Spleen (tissue), 11 donors: ENCODE data around the gene BCL2. TPM values are rescaled to one million over a fixed set of nuclear protein-coding genes. Genes with fewer than 3 reads are reported as not detected.

ENCODE experiments used
- DNase-seq: peaks from one replicate; pipeline ENCODE4 v3.0.0-alpha.2; 2020
- H3K27ac ChIP-seq, 8 donors: fragments of 200-600 bp; sonication (generic) in 7 of 8; 1 replicate in 4 of 8; 2 replicates in 4 of 8; pipeline versions ENCODE4 v1.5.0 to v1.8.0; 2016 to 2021; ENCODE audit warnings: inconsistent platforms in 4 of 8, mild to moderate bottlenecking in 4 of 8, moderate library complexity in 1 of 8
- H3K27me3 ChIP-seq, 7 donors: fragments of 200-600 bp; sonication (generic) in 6 of 7; replicated peaks in 1 of 7; 1 replicate in 4 of 7; 2 replicates in 3 of 7; pipeline versions ENCODE4 v1.5.0 to v1.8.0; 2016 to 2021; ENCODE audit warnings: inconsistent platforms in 3 of 7, mild to moderate bottlenecking in 1 of 7
- H3K36me3 ChIP-seq, 6 donors: fragments of 200-600 bp; sonication (generic) in 5 of 6; 1 replicate in 4 of 6; 2 replicates in 2 of 6; pipeline versions ENCODE4 v1.5.0 to v1.8.0; 2016 to 2021; ENCODE audit warnings: inconsistent platforms in 2 of 6
- H3K4me1 ChIP-seq, 6 donors: fragments of 200-600 bp; sonication (generic) in 5 of 6; 1 replicate in 3 of 6; 2 replicates in 3 of 6; pipeline versions ENCODE4 v1.5.0 to v1.8.0; 2016 to 2021; ENCODE audit warnings: inconsistent platforms in 3 of 6
- H3K4me3 ChIP-seq, 8 donors: fragments of 200-600 bp; sonication (generic) in 7 of 8; 1 replicate in 4 of 8; 2 replicates in 4 of 8; pipeline versions ENCODE4 v1.5.0 to v1.8.0; 2016 to 2021; ENCODE audit warnings: inconsistent platforms in 4 of 8, mild to moderate bottlenecking in 4 of 8, moderate library complexity in 2 of 8
- H3K9me3 ChIP-seq, 8 donors: fragments of 200-600 bp; sonication (generic) in 7 of 8; 1 replicate in 4 of 8; 2 replicates in 4 of 8; pipeline versions ENCODE4 v1.5.0 to v1.8.0; 2016 to 2021; ENCODE audit warnings: inconsistent platforms in 4 of 8
- POLR2A ChIP-seq, 3 donors: fragments of 450-650 bp; IDR thresholded peaks; one replicate each; pipeline ENCODE4 v1.5.1; 2017; ENCODE audit warnings: antibody characterized with exemption in 3 of 3, mild to moderate bottlenecking in 1 of 3
- POLR2AphosphoS5 ChIP-seq, 3 donors: sonication (generic); formaldehyde crosslinking; IDR thresholded peaks; one replicate each; pipeline ENCODE4 v1.5.1; 2017; ENCODE audit warnings: antibody characterized with exemption in 3 of 3
- WGBS, 5 donors: extraction: QIAGEN DNeasy Blood & Tissue Kit in 3 of 5; methylation state at CpG; one replicate each; pipeline versions ENCODE4 v1.1.5 to v1.1.7; 2013 to 2018; 5-methylcytosine and 5-hydroxymethylcytosine counted together
- intact Hi-C: fragments of 100-400 bp; cut with DNase I; formaldehyde crosslinking; loops from one replicate; pipeline ENCODE4 v1.15.0; 2023; ENCODE audit warnings: low total_unique reads
- polyA plus RNA-seq, 3 donors: library from polyadenylated mRNA; stranded (reverse); fragments of 200-250 nt; gene quantifications; one replicate each; pipeline ENCODE4 v1.2.1, GENCODE V29; 2013
- total RNA-seq, 7 donors: library from RNA; depleted of rRNA in 3 of 7; stranded (reverse); fragments of >200 nt in 3 of 7; fragmentation: NEBNext Ultra II Directional in 4 of 7; extraction: Animal tissue kit (Norgen Biotek cat#: 25700) in 4 of 7; gene quantifications; one replicate each; pipeline versions ENCODE4 v1.1.0 to v1.2.1, GENCODE V29; 2016 to 2021
- TF ChIP-seq, protein P1 (sequence below), 11 experiments: fragments of 200-600 bp in 7 of 11; fragments of 450-650 bp in 4 of 11; sonication (generic) in 4 of 11; IDR thresholded peaks in 8 of 11; conservative IDR thresholded peaks in 3 of 11; 1 replicate in 7 of 11; 2 replicates in 4 of 11; pipeline versions ENCODE4 v1.4.0 to v1.8.0; 2016 to 2021; ENCODE audit warnings: antibody characterized with exemption in 11 of 11, inconsistent platforms in 4 of 11, mild to moderate bottlenecking in 1 of 11
- donor health status: healthy with polysubstance abuse.
- donor health status: DM: no; HTN: no; CAD: no; lungs with moderate emphysema.
- donor health status: DM: no; HTN: no; CAD: no.
- donor health status: Bipolar disorder and iron deficiency.
- donor health status: healthy.
- donor health status: DM: no; HTN: no; CAD: no.
- donor health status: DM: yes; HTN: yes; CAD: no.

BCL2 gene
- total and polyA plus RNA-seq, 10 donors, result 9.6 to 112 (median 69.1) TPM

DNA sequence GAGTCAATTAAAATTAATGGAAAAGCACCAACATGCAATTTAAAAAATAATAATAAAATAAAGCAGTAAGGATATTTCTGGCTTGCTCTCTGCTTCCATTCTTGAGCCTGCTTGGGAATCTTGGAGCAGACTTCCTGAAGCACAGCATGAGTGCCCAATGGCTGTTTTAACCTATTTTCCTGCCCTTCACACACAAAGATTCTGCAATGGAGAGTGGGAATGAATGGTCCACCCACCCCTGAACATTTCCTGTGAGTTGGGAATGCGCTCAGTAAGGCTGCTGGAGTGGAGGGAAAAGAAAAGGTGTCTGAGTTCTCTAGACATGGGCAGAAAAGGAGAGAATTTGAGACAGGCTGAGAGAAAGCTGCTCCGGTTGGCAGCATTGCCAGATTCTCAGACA is 140.6 kb downstream of the BCL2 start:
- intact Hi-C loops, result no loop called here
- 83 to 92% (median 88%) methylated on average over 2 of the region's 2 CpGs for WGBS, 5 donors
- DNase-seq, result no peak
- H3K4me3 ChIP-seq, result no peak overlapping the region
- H3K27me3 ChIP-seq, result no peaks in the 10 kb centered on the region
- peaks cover 11 to 77% (median 57%) of the 10 kb centered on the region in 6 donors for H3K4me1 ChIP-seq
- peak overlapping the region in 1 of 8 donors; percentile 33 for H3K27ac ChIP-seq
- no peaks in the 10 kb centered on the region for H3K36me3 ChIP-seq
- H3K9me3 ChIP-seq, result no peaks in the 10 kb centered on the region
- TF ChIP-seq POLR2AphosphoS5 (IDR thresholded peaks at IDR 0.05) (no peak), POLR2A (IDR thresholded peaks at IDR 0.05) (no peak)
- TF ChIP-seq, protein P1, sequence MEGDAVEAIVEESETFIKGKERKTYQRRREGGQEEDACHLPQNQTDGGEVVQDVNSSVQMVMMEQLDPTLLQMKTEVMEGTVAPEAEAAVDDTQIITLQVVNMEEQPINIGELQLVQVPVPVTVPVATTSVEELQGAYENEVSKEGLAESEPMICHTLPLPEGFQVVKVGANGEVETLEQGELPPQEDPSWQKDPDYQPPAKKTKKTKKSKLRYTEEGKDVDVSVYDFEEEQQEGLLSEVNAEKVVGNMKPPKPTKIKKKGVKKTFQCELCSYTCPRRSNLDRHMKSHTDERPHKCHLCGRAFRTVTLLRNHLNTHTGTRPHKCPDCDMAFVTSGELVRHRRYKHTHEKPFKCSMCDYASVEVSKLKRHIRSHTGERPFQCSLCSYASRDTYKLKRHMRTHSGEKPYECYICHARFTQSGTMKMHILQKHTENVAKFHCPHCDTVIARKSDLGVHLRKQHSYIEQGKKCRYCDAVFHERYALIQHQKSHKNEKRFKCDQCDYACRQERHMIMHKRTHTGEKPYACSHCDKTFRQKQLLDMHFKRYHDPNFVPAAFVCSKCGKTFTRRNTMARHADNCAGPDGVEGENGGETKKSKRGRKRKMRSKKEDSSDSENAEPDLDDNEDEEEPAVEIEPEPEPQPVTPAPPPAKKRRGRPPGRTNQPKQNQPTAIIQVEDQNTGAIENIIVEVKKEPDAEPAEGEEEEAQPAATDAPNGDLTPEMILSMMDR (IDR thresholded peaks at IDR 0.05 in 8 of 11, conservative IDR thresholded peaks at IDR 0.05 in 3 of 11), result no peak

DNA sequence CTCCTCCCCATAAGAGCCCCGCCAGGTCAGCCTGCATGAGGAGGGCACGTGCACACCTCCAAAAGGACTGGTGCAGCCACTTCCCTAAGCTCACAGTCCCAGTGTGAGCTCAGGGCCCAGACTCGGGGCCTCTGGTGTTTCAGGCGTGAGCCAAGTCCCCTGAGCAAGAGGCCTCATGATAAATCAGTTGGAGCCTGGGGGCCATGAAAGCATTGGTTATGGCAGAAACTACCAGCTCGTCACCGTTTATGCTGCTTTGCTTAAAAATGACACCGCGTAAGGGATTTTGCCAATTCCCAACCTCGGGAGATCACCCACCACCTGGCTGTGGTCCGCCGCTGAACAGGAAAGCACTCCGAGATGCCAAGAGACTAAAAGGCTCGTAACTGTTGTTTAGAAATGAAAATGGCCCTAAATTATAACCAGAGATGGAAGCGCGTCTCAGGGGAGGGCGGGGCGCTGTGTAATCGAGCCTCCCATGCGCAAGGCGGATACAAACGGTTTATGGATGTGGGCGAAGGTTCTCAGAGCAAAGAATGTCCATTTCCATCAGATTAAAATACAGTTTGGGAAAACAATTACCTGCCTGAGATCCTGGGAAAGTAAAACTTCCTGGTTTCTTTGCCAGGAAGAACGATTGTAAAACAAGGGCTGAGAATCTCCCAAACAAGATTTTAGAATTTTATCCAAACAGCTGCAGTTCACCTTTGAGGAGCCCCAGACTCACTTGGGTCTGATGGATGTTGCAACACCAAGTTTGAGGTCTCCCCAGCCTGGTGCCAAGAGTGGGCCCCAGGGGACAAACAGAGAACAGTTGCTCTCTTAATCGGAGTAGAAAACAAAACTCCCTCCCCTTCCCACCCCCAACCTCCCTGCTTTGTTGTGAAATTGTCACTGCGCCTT is 141.4 kb downstream of the BCL2 start:
- Histone ChIP-seq H3K4me1 (peaks cover 9 to 77% (median 56%) of the 10 kb centered on the region in 6 donors), H3K4me3 (no peak overlapping the region), H3K27ac (peak overlapping the region in 1 of 8 donors; percentile 25), H3K27me3 (no peaks in the 10 kb centered on the region), H3K36me3 (no peaks in the 10 kb centered on the region), H3K9me3 (no peaks in the 10 kb centered on the region)
- WGBS, 5 donors, result 84 to 89% (median 87%) methylated on average over 23 to 25 of the region's 25 CpGs
- intact Hi-C loops, result no loop called here
- TF ChIP-seq POLR2AphosphoS5 (IDR thresholded peaks at IDR 0.05) (no peak), POLR2A (IDR thresholded peaks at IDR 0.05) (no peak)
- TF ChIP-seq, protein P1 (IDR thresholded peaks at IDR 0.05 in 8 of 11, conservative IDR thresholded peaks at IDR 0.05 in 3 of 11), result no peak
- DNase-seq, result peak; percentile 65

DNA sequence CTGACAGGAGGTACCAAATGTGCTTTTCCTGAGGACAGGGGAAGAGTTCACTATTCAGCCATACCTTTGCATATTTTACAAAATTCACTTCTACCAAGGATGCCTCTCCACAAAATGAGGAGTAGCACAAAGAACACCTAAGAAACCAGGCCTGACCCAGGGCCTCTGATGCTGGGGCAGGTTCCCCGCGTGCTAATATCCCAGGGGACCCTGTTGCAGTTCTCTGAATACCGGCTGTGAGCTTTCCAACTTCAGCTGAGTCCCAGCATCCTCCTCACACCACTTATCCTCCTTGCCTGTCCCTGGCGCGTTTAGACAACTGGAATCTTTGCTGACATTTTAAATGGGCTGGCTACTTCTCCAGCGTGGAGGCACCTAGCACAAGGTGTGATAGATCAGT is 142.3 kb downstream of the BCL2 start:
- intact Hi-C loops, result no loop called here
- TF ChIP-seq, protein P1 (IDR thresholded peaks at IDR 0.05 in 8 of 11, conservative IDR thresholded peaks at IDR 0.05 in 3 of 11), result no peak
- TF ChIP-seq POLR2A (IDR thresholded peaks at IDR 0.05) (no peak), POLR2AphosphoS5 (IDR thresholded peaks at IDR 0.05) (no peak)
- H3K27ac ChIP-seq, result peak overlapping the region in 1 of 8 donors; percentile 25
- WGBS, 5 donors, result 75 to 88% (median 79%) methylated on average over 6 of the region's 6 CpGs
- H3K9me3 ChIP-seq, result no peaks in the 10 kb centered on the region
- DNase-seq, result peak; percentile 68
- H3K4me1 ChIP-seq, result peaks cover 5 to 74% (median 47%) of the 10 kb centered on the region in 6 donors
- H3K27me3 ChIP-seq, result no peaks in the 10 kb centered on the region
- no peak overlapping the region for H3K4me3 ChIP-seq
- peaks cover 0 to 3% (median 0%) of the 10 kb centered on the region in 6 donors for H3K36me3 ChIP-seq

DNA sequence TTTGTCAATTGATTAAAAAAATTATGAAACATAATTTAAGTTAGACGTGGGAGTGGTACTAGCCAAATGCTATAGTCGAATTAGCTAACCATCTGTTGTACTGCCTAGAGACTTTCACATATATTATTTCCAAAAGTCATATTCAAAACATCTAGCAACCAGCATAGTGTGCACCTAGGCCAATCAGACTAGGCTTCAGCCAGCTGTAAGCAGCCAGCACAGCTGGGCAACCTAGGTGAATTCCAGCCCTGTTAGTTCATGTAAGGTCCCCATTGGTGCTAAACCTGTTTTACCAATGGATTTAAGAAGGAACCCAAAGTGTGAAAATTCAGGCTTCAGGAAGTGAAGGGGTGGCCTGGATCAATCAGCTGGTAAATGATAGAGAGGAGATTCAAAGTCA is 144.3 kb downstream of the BCL2 start:
- Histone ChIP-seq H3K9me3 (no peaks in the 10 kb centered on the region), H3K27ac (peak overlapping the region in 1 of 8 donors; percentile 23), H3K27me3 (no peaks in the 10 kb centered on the region), H3K4me3 (no peak overlapping the region), H3K4me1 (peaks cover 5 to 54% (median 29%) of the 10 kb centered on the region in 6 donors), H3K36me3 (peaks cover 0 to 3% (median 0%) of the 10 kb centered on the region in 6 donors)
- no peak for TF ChIP-seq POLR2A (IDR thresholded peaks at IDR 0.05)
- TF ChIP-seq, protein P1 (IDR thresholded peaks at IDR 0.05 in 8 of 11, conservative IDR thresholded peaks at IDR 0.05 in 3 of 11), result no peak
- intact Hi-C loops, result no loop called here
- DNase-seq, result no peak
- 90 to 99% (median 90%) methylated on average over 2 of the region's 2 CpGs for WGBS, 5 donors
